Natural killer cell treated with Interleukin-12 subunit alpha and Interleukin-12 subunit beta and Interleukin-15 and Interleukin-18, amount 100 ng/mL, for 72 hours (primary cell): Measurements from ENCODE around the gene MAN2B2. TPM values are rescaled to one million over a fixed set of nuclear protein-coding genes. Genes with fewer than 3 reads are reported as not detected.

Experiments
- ATAC-seq, 2 donors: fragments of 150-1000 bp; cut with Tn5 transposase in 1 of 2; sonication (Bioruptor Pico), chemical (Tn5 transposase) in 1 of 2; 2 replicates each; pipeline ENCODE4 v1.10.0; 2021
- DNase-seq: peaks from one replicate; pipeline ENCODE4 v3.0.0; 2022; ENCODE audit warnings: low spot score
- H3K27ac Mint-ChIP-seq, 2 donors: 1 replicate in 1 of 2; 2 replicates in 1 of 2; pipeline ENCODE4 v1.8.0; 2022; ENCODE audit warnings: mixed read lengths in 2 of 2, mild to moderate bottlenecking in 1 of 2, moderate library complexity in 1 of 2
- H3K27me3 Mint-ChIP-seq, 2 donors: 1 replicate in 1 of 2; 2 replicates in 1 of 2; pipeline ENCODE4 v1.8.0; 2022; ENCODE audit warnings: mixed read lengths in 2 of 2
- H3K36me3 Mint-ChIP-seq: one replicate; pipeline ENCODE4 v1.8.0; 2022; ENCODE audit warnings: mixed read lengths
- H3K4me1 Mint-ChIP-seq, 2 donors: 1 replicate in 1 of 2; 2 replicates in 1 of 2; pipeline ENCODE4 v1.8.0; 2022; ENCODE audit warnings: low read depth in 2 of 2, mixed read lengths in 2 of 2, mild to moderate bottlenecking in 1 of 2
- H3K4me3 Mint-ChIP-seq: one replicate; pipeline ENCODE4 v1.8.0; 2022; ENCODE audit warnings: mixed read lengths
- H3K9me3 Mint-ChIP-seq: 2 replicates; pipeline ENCODE4 v1.8.0; 2022; ENCODE audit warnings: mixed read lengths
- total RNA-seq, 2 donors: library from RNA; stranded (reverse); gene quantifications; one replicate each; pipeline ENCODE4 v1.2.3, GENCODE V29; 2022

MAN2B2 gene
- total RNA-seq, 2 donors from 2014 or later, result 23.8 to 30.7 TPM

DNA sequence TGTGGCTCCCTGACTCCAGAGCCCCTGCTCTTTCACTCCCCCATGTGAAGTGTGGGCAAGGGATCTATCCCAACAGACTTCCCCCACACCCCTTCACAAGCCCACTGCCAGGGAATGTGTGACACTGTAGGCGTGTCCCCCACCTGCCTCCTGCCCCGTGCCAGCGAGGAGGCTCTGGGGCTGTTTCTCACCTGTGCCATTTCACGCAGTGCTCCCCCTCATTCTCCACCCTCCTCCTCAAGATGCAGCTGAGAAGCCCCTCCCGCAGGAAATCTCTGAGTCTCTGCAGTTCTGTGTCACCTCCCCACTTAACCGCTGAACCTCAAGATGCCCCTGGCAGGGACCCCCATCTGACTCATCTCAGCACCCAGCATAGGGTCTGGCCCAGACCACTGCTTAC, 5.4 kb downstream of the MAN2B2 start:
- no peak for DNase-seq
- no peak for ATAC-seq
- Mint-ChIP-seq H3K9me3 (peaks cover 5% of the 10 kb centered on the region), H3K36me3 (peaks cover 12% of the 10 kb centered on the region), H3K4me1 (peaks cover 14 to 15% of the 10 kb centered on the region in 2 donors), H3K4me3 (no peak overlapping the region), H3K27me3 (no peaks in the 10 kb centered on the region), H3K27ac (peak overlapping the region in 1 of 2 donors; percentile 61)

DNA sequence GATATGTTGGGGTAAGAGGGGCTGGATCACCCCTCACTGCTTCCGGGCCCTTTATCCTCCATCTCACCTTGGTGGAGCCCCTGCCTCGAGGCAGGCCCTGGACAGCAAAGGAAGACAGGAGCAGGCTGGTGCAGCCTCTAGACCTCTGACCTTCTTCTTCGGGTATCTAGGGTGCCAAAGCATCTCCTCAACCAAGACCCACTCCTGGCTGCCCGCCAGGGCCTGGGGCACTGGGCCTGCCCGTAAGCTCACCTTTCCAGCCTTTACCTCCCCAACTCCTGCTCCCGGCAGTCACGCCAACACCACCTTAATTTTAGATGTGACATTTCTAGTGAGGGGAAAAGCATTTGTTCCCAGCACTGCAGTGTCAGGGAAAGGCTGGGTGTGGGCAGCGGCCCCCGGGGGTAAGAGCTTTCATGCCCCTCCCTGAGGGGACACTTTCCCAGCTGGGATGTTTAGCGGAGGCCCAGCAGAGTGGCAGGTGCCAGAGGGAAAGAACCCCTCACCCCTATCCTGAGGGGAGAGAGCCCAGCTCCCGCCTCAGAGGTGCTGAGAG, 6.7 kb downstream of the MAN2B2 start:
- H3K27me3 Mint-ChIP-seq, result no peaks in the 10 kb centered on the region
- peaks cover 5% of the 10 kb centered on the region for H3K9me3 Mint-ChIP-seq
- no peak for ATAC-seq
- peaks cover 14 to 15% of the 10 kb centered on the region in 2 donors for H3K4me1 Mint-ChIP-seq
- peaks cover 12% of the 10 kb centered on the region for H3K36me3 Mint-ChIP-seq
- DNase-seq, result no peak
- no peak overlapping the region for H3K4me3 Mint-ChIP-seq
- H3K27ac Mint-ChIP-seq, result no peak overlapping the region

DNA sequence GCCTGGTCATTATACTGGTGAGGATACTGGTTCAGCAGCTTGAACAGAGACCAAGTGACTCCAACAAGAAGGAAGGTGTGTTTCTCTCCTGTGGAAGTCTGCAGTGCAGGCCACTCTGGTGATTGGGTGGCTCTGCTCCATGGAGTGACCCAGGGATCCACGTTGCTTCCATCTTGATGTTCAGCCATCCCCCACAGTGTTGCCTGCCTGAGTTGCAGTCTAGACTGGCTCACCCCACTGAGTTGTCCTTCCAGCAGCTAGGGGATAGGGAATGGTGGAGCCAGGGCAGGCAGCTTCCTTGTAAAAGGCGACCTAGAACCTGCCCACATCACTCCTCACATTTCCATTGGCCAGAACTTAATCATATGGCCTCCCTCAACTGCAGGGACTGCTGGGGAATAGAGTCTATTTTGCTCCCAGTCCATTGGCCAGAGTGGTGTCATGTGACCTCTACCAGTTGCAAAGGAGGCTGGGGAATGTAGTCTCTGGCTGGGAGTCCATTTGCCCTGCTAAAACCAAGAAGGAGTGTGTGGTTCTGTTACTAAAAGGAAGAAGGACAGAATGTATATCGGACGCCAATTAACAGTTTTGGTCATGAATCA, 8.0 kb downstream of the MAN2B2 start:
- no peak overlapping the region for H3K4me3 Mint-ChIP-seq
- ATAC-seq (peak; percentile 42 to 63), DNase-seq (no peak)
- peaks cover 5% of the 10 kb centered on the region for H3K9me3 Mint-ChIP-seq
- H3K4me1 Mint-ChIP-seq, result peaks cover 10 to 15% of the 10 kb centered on the region in 2 donors
- H3K27me3 Mint-ChIP-seq, result no peaks in the 10 kb centered on the region
- no peak overlapping the region for H3K27ac Mint-ChIP-seq
- H3K36me3 Mint-ChIP-seq, result peaks cover 12% of the 10 kb centered on the region

DNA sequence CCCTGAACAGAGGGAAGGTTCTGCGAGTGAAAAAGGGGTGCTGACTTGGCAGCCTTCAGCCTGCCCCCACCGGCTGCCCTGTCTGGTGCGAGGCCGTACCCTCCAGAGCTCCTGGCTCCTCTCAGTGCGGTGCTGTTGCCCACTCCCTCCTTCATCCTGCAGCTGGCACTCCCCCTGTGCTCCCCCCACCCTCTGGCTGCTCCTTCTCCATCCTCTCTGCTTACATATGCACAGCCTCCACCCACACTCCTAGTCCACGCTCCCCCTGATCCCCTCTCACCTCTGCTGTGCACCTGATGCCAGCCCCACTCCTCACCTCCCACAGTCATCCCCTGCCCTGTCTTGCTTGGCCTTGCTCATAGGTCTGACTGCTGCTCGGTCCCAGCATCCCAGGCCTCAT, 9.9 kb downstream of the MAN2B2 start:
- no peak overlapping the region for H3K4me3 Mint-ChIP-seq
- ATAC-seq (no peak), DNase-seq (no peak)
- no peak overlapping the region for H3K27ac Mint-ChIP-seq
- H3K27me3 Mint-ChIP-seq, result no peaks in the 10 kb centered on the region
- no peaks in the 10 kb centered on the region for H3K9me3 Mint-ChIP-seq
- peaks cover 3% of the 10 kb centered on the region for H3K36me3 Mint-ChIP-seq
- H3K4me1 Mint-ChIP-seq, result peaks cover 5 to 8% of the 10 kb centered on the region in 2 donors

DNA sequence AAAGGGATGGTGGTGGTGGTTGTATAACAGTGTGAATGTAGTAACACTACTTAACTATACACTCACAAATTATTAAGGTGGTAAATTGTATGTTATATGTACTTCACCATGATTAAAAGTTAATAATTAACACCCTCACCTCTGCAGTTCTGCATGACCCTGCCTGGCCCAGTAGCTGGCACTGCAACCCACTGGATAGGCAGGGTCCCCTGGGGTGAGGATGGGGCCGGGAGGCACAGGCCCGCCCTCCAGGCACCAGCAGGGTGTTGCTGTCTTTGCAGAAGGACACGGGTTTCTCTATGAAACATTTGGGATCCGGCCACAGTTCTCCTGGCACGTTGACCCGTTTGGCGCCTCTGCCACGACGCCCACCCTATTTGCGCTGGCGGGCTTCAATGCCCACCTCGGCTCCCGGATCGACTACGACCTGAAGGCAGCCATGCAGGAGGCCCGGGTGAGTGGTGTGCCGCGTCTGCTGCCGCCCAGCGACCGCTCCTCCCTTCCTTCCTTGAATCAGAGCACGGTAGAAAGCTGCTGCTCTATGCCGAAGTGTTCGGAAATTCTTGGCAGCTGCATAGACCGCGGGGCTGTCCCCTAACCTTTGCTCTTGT, 11.8 kb downstream of the MAN2B2 start:
- Mint-ChIP-seq H3K4me3 (no peak overlapping the region), H3K27ac (no peak overlapping the region), H3K27me3 (no peaks in the 10 kb centered on the region), H3K9me3 (no peaks in the 10 kb centered on the region), H3K4me1 (peaks cover 4 to 5% of the 10 kb centered on the region in 2 donors), H3K36me3 (no peaks in the 10 kb centered on the region)
- DNase-seq, result no peak
- ATAC-seq, result no peak

DNA sequence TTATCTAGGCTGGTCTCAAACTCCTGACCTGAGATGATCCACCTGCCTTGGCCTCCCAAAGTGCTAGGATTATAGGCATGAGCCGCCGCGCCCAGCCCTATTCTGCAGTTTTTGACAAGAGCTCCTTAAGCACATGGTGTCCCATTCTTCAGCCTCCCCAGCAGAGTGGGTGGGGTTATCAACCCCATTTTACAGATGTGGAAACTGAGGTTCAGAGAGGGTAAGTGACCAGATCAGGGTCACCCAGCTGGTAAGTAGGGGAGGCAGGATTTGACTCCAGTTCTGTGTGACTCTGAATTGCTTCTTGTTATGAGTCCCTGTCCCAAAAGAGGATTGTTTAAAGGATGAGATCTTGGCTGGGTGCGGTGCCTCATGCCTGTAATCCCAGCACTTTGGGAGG, 14.5 kb downstream of the MAN2B2 start:
- ATAC-seq (no peak), DNase-seq (no peak)
- Mint-ChIP-seq H3K9me3 (no peaks in the 10 kb centered on the region), H3K4me3 (no peak overlapping the region), H3K27ac (no peak overlapping the region), H3K27me3 (no peaks in the 10 kb centered on the region), H3K4me1 (peaks cover 0 to 2% of the 10 kb centered on the region in 2 donors), H3K36me3 (no peaks in the 10 kb centered on the region)

DNA sequence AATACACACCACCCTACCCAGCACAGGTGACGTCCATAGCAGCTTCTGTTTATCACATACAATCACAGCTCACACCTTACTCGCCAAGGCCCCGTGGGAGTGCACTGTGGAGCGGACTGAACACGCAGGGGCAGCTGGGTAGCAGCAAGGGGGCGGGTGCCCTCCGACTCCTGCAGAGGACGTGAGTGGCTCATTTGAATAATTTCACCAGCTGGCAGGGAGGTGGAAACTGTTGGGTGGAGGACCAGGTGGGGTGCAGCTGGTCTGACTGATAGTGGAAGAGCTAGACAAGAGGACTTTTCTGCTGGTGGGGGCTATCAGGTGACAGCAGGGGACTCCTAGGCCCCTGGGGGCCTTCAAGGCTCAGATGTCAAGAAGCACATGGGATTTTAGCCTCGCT, 16.3 kb downstream of the MAN2B2 start:
- Mint-ChIP-seq H3K4me3 (no peak overlapping the region), H3K36me3 (peaks cover 5% of the 10 kb centered on the region), H3K9me3 (no peaks in the 10 kb centered on the region), H3K4me1 (no peaks in the 10 kb centered on the region), H3K27ac (no peak overlapping the region), H3K27me3 (no peaks in the 10 kb centered on the region)
- DNase-seq (no peak), ATAC-seq (no peak)

DNA sequence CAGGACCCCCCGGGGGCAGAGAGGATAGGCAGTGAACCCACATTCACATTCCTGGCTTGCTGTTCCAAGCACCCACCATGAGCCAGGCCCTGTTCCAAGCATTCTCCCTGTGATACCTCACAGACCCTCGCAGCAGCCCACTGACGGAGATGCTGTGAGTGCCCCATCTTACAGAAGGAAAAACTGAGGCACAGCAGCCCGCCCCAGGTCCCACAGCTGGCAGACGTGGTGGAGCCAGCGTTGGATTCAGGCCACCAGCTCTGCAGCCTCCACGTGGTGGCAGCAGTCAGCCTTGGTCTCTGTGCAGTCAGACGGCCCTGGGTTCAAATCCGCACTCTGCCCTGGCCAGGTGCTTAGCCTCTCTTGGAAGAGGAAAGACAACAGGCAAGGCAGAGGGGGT, 16.8 kb downstream of the MAN2B2 start:
- Mint-ChIP-seq H3K27ac (no peak overlapping the region), H3K9me3 (no peaks in the 10 kb centered on the region), H3K4me1 (no peaks in the 10 kb centered on the region), H3K36me3 (peaks cover 5% of the 10 kb centered on the region), H3K4me3 (no peak overlapping the region), H3K27me3 (no peaks in the 10 kb centered on the region)
- no peak for DNase-seq
- ATAC-seq, result no peak

DNA sequence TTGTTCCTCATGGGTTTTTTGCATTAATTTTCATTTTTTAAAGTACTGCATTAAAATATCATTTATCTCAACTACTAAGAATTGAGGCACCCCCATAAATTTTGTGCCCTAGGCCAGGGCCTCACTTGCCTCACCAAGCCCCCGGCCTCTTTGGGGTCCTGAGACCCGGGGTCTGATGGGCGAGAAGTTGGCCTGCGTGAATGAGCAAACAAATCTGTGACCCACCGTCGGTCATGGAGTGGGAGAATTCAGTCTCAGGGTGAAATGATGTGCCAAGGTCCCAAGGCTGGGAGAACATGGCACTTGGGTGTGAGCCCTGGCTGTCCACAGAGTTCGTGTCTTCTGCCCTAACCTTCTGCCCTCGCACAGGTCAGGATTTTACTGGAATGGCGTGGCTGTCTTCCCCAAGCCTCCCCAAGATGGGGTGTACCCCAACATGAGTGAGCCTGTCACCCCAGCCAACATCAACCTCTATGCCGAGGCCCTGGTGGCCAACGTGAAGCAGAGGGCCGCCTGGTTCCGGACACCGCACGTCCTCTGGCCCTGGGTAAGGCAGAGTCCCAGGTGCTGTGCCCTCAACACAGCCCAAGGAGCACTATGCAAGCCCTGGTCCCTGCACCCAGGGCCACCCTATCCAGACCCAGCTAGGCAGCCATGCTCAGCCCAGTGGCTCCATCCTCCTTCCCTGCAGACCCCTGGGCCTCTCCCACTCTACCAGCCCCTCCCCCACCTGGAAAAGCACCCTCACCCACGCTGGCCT, 18.0 kb downstream of the MAN2B2 start:
- ATAC-seq (no peak), DNase-seq (no peak)
- Mint-ChIP-seq H3K27ac (no peak overlapping the region), H3K9me3 (no peaks in the 10 kb centered on the region), H3K4me3 (no peak overlapping the region), H3K36me3 (peaks cover 5% of the 10 kb centered on the region), H3K4me1 (no peaks in the 10 kb centered on the region), H3K27me3 (no peaks in the 10 kb centered on the region)

DNA sequence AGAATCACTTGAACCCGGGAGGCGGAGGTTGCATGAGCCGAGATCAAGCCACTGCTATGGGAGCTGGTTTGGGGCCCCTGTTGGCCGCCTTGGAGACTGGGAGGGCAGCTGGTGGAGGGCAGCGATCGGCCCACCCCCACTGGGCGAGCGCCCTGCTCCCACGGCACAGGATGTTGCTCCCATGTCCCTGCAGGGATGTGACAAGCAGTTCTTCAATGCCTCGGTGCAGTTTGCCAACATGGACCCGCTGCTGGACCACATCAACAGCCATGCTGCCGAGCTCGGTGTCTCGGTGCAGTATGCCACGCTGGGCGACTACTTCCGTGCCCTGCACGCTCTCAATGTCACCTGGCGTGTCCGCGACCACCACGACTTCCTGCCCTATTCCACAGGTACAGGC, 19.4 kb downstream of the MAN2B2 start:
- ATAC-seq, result no peak
- Mint-ChIP-seq H3K27ac (no peak overlapping the region), H3K9me3 (no peaks in the 10 kb centered on the region), H3K27me3 (no peaks in the 10 kb centered on the region), H3K4me3 (no peak overlapping the region), H3K36me3 (peaks cover 5% of the 10 kb centered on the region), H3K4me1 (no peaks in the 10 kb centered on the region)
- no peak for DNase-seq

DNA sequence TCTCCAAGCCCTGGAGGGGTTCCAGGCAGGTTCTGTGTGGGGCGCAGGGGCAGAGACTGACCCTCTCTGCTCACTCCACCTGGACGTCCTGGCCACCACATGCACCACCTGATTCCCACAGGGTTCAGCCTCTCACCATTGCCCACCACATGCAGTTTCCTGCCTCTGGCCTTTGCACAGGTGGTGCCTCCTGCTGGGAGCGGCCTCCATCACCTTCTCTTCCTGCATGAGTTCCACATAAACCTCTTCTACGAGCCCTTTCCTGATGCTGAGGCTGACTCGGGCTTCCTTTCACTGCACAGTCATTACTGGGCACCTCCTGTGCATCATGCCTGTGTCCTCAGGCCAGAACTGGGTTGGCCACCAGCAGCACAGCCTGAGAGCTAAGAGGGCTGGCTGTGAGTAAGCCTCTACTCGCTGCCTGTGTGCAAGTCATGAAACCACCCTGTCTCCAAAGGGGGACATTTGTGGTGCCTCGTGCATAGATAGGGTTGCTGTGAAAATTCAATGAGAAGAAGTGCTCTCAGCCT, 19.9 kb downstream of the MAN2B2 start:
- no peaks in the 10 kb centered on the region for H3K9me3 Mint-ChIP-seq
- no peak for ATAC-seq

DNA sequence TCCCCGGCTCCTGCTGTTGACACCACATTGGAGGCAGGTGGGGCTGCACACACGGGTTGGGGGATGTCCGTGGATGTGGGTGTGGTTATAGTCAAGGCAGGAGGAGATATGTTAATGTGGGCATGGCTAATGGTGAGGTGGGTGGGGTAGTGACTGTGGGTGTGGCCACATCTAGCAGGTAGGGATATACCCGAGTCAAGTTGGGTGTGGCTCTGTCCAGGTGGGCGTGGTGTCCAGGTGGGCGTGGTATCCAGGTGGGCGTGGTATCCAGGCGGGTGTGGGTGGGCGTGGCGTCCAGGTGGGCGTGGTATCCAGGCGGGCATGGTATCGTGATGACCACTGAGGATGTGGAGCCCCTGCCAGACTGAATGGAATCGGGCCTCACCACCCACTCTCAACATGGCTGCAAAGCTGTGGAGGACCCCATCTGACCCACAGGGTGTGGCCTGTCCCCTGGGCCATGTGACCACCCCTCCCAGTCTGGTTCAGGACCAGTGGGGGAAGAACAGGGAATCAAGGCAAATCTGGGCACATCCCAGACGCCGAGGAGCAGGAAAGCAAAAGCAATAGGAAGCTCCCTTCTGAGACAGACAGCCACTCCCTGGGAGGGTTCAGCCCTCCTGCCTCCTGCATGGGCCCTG, 21.0 kb downstream of the MAN2B2 start:
- Mint-ChIP-seq H3K4me1 (no peaks in the 10 kb centered on the region), H3K9me3 (no peaks in the 10 kb centered on the region), H3K36me3 (peaks cover 5% of the 10 kb centered on the region), H3K27ac (no peak overlapping the region), H3K4me3 (no peak overlapping the region), H3K27me3 (no peaks in the 10 kb centered on the region)
- peak in 1 of 2 donors; percentile 33 for ATAC-seq
- DNase-seq, result no peak

More for the DNA sequence above, 19.9 kb downstream of the MAN2B2 start:
- H3K4me1 Mint-ChIP-seq, result no peaks in the 10 kb centered on the region
- no peaks in the 10 kb centered on the region for H3K27me3 Mint-ChIP-seq
- H3K4me3 Mint-ChIP-seq, result no peak overlapping the region
- H3K36me3 Mint-ChIP-seq, result peaks cover 5% of the 10 kb centered on the region
- no peak overlapping the region for H3K27ac Mint-ChIP-seq
- no peak for DNase-seq

DNA sequence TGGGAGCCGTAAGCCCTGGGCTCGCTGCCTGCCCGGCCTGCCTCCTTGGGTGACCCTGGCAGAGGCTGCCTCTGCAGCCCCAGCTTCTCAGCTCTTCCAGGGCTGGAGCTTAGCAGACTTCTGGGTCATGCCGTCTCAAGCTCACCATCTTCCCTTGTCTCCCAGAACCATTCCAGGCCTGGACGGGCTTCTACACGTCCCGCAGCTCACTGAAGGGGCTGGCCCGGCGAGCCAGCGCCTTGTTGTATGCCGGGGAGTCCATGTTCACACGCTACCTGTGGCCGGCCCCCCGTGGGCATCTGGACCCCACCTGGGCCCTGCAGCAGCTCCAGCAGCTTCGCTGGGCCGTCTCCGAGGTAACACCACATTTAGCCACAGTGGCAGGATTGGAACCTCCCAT, 22.0 kb downstream of the MAN2B2 start:
- Mint-ChIP-seq H3K4me1 (no peaks in the 10 kb centered on the region), H3K4me3 (no peak overlapping the region), H3K27ac (no peak overlapping the region), H3K9me3 (no peaks in the 10 kb centered on the region), H3K36me3 (peaks cover 5% of the 10 kb centered on the region), H3K27me3 (no peaks in the 10 kb centered on the region)
- DNase-seq (no peak), ATAC-seq (no peak)
